Activated gamma-delta T cell treated with anti-CD3 and anti-CD28 coated beads, Interleukin-2, amount 50 U/mL, for 16 hours (primary cell): Measurements from ENCODE around the gene KBTBD6.
"Not testable (repeated sequence)": the region's sequence is repeated elsewhere in the genome, so short reads cannot be mapped to it uniquely, and the experiment has no call there.

ENCODE experiments used
- DNase-seq: peaks from one replicate; pipeline ENCODE4 v3.0.0-alpha.2; 2020; ENCODE audit warnings: low read depth

The KBTBD6 gene

GRCh38 chr13:41132512-41133152 is at the start of gene KBTBD6:
TSS of gene KBTBD6 (minus strand) at chr13:41132802. CDS start at chr13:41132511, 291 bp downstream.
- DNase-seq = peak; percentile 90

GRCh38 chr13:41182231-41182630 is 49.6 kb upstream of the KBTBD6 start:
- no peak for DNase-seq

- DNase-seq = no peak
Observed at GRCh38 chr13:41179593-41180250, 47.1 kb upstream of the KBTBD6 start.

- DNase-seq = no peak
Observed at GRCh38 chr13:41178040-41178439, 45.4 kb upstream of the KBTBD6 start.

GRCh38 chr13:41177616-41178015 is 45.0 kb upstream of the KBTBD6 start:
- DNase-seq = no peak

- not testable (repeated sequence) for DNase-seq
Observed at GRCh38 chr13:41175576-41175975, 43.0 kb upstream of the KBTBD6 start.

- DNase-seq = no peak
Observed at GRCh38 chr13:41162151-41162550, 29.5 kb upstream of the KBTBD6 start.

- no peak for DNase-seq
Observed at GRCh38 chr13:41159174-41159573, 26.6 kb upstream of the KBTBD6 start.

GRCh38 chr13:41157048-41157717 is 24.6 kb upstream of the KBTBD6 start:
- DNase-seq = no peak

- no peak for DNase-seq
Observed at GRCh38 chr13:41156620-41157019, 24.0 kb upstream of the KBTBD6 start.

- no peak for DNase-seq
Observed at GRCh38 chr13:41154042-41154441, 21.4 kb upstream of the KBTBD6 start.

- DNase-seq = no peak
Observed at GRCh38 chr13:41152005-41152404, 19.4 kb upstream of the KBTBD6 start.

GRCh38 chr13:41150058-41150457 is 17.5 kb upstream of the KBTBD6 start:
- DNase-seq = no peak

GRCh38 chr13:41148419-41149283 is 16.0 kb upstream of the KBTBD6 start:
- DNase-seq = no peak

GRCh38 chr13:41145136-41145908 is 12.7 kb upstream of the KBTBD6 start:
- no peak for DNase-seq

GRCh38 chr13:41144576-41144975 is 12.0 kb upstream of the KBTBD6 start:
- DNase-seq = no peak

GRCh38 chr13:41139296-41139966 is 6.8 kb upstream of the KBTBD6 start:
- DNase-seq = no peak

- no peak for DNase-seq
Observed at GRCh38 chr13:41137951-41138350, 5.3 kb upstream of the KBTBD6 start.

GRCh38 chr13:41137241-41137640 is 4.6 kb upstream of the KBTBD6 start:
- DNase-seq = no peak

- DNase-seq = no peak
Observed at GRCh38 chr13:41136396-41137031, 3.9 kb upstream of the KBTBD6 start.
